Fibroblast of villous mesenchyme (primary cell): ENCODE results near the gene AGAP2. TPM values are rescaled to one million over a fixed set of nuclear protein-coding genes. Genes with fewer than 3 reads are reported as not detected.
A peak's percentile ranks its signal among the peaks of the same experiment; 100 is the strongest.

Experiments used
- DNase-seq: peaks from one replicate; pipeline ENCODE4 v3.0.0-alpha.2; 2010; ENCODE audit warnings: low read depth
- H3K4me3 ChIP-seq: 2 replicates; pipeline ENCODE4 v1.5.1; 2011; ENCODE audit warnings: low read depth, mild to moderate bottlenecking, low read length
- total RNA-seq: library from RNA; depleted of rRNA; stranded (reverse); fragments of >200 nt; gene quantifications from 2 replicates; pipeline ENCODE4 v1.2.3, GENCODE V29; 2012
- TF ChIP-seq, protein P1 (sequence below): IDR thresholded peaks from 2 replicates; pipeline ENCODE4 v1.5.1; 2012; ENCODE audit warnings: low read depth, mild to moderate bottlenecking, low read length; ENCODE audit not compliant: insufficient read depth

AGAP2 gene
- total RNA-seq, 1 donor: 0.43 TPM

DNA sequence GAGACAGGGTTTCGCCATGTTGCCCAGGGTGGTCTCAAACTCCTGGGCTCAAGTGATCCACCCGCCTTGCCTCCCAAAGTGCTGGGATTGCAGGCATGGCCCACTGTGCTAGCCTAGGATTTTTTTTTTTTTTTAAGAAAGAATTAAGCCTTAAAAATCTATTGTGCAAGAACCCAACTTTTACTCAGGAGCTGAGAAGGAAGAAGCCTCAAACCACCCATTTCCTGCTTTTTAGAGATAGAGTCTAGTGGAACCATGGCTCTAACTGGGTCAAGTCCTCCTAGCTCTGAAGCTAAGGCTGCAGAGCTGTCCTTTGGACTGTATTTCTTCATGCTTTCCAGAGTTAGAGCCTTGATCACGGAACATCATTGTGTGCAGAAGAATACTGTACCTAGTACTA lies 42.7 kb upstream of the AGAP2 start:
- DNase-seq: no peak
- H3K4me3 ChIP-seq: no peak overlapping the region
- TF ChIP-seq, protein P1, sequence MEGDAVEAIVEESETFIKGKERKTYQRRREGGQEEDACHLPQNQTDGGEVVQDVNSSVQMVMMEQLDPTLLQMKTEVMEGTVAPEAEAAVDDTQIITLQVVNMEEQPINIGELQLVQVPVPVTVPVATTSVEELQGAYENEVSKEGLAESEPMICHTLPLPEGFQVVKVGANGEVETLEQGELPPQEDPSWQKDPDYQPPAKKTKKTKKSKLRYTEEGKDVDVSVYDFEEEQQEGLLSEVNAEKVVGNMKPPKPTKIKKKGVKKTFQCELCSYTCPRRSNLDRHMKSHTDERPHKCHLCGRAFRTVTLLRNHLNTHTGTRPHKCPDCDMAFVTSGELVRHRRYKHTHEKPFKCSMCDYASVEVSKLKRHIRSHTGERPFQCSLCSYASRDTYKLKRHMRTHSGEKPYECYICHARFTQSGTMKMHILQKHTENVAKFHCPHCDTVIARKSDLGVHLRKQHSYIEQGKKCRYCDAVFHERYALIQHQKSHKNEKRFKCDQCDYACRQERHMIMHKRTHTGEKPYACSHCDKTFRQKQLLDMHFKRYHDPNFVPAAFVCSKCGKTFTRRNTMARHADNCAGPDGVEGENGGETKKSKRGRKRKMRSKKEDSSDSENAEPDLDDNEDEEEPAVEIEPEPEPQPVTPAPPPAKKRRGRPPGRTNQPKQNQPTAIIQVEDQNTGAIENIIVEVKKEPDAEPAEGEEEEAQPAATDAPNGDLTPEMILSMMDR: no peak

DNA sequence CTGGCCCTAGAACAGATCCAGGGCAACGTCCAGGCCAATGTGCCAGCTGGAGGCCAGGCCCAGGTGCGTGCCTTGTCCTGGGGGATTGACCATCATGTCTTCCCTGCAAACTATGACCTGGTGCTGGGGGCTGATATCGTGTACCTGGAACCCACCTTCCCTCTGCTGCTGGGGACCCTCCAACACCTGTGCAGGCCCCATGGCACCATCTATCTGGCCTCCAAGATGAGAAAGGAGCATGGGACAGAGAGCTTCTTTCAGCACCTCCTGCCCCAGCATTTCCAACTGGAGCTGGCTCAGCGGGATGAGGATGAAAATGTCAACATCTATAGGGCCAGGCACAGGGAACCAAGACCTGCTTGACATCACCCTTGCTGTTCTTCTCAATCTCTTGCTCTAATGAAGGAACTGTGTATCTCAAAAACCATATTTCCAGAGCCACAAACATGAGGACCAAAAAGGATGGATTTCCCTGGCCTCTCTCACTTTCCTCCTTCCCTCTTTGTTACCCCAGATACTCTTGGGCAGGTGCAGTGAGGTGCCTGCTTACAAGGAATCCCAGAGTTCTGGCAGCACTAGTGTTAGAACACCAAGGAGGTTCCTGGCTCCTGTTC lies 41.8 kb upstream of the AGAP2 start:
- no peak for DNase-seq
- no peak overlapping the region for H3K4me3 ChIP-seq
- TF ChIP-seq, protein P1: no peak

- TF ChIP-seq, protein P1: no peak
- H3K4me3 ChIP-seq: no peak overlapping the region
- DNase-seq: peak; percentile 33
These were observed 41.2 kb upstream of the AGAP2 start for GRCh38 chr12:57779736-57780135.

DNA sequence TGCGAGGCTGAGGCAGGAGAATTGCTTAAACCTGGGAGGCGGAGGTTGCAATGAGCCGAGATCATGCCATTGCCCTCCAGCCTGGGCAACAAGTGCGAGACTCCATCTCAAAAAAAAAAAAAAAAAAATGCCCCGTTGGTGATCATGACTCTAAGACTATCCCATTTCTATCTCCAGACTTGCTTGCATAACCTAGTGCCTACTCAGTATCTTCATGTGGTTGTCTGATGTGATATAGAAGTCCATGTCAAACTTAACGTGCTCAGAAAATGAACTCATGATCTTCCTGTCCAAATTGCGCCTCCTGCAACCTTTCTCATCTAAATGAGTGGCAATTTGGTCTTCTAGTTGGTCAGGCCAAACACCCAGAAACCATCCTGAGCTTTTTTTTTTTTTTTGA lies 39.4 kb upstream of the AGAP2 start:
- no peak overlapping the region for H3K4me3 ChIP-seq
- no peak for DNase-seq
- TF ChIP-seq, protein P1: no peak

GRCh38 chr12:57777367-57777766 lies 38.8 kb upstream of the AGAP2 start:
- H3K4me3 ChIP-seq: no peak overlapping the region
- TF ChIP-seq, protein P1: no peak
- DNase-seq: no peak

DNA sequence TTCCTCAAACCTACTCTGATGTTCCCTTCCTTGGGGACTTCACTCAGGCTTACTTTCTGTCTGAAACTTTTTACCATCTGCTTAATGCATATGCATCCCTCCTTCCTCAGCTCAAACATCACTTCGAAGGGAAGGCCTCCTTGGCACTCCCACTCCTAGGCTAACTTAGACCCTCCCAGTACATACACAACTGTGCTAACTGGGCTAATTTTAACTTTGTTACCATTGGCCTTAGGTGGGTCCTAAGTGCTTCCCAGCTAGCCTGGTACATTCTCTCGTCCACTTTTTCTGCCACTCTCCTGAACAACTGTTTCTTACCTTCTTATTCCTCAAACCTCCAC lies 37.7 kb upstream of the AGAP2 start:
- no peak for DNase-seq
- TF ChIP-seq, protein P1: no peak
- H3K4me3 ChIP-seq: no peak overlapping the region
